Esophagus muscularis mucosa (tissue), 4 donors: ENCODE measurements around the gene ACTN4.

Source experiments
- CTCF ChIP-seq, 3 experiments: fragments of 200-600 bp in 2 of 3; fragments of 450-650 bp in 1 of 3; sonication (generic) in 2 of 3; IDR thresholded peaks; one replicate each; pipeline ENCODE4 v1.5.1; 2017 to 2019; ENCODE audit warnings: antibody characterized with exemption in 3 of 3, mild to moderate bottlenecking in 2 of 3, moderate library complexity in 1 of 3
- EP300 ChIP-seq: sonication (generic); formaldehyde crosslinking; IDR thresholded peaks from one replicate; pipeline ENCODE4 v1.6.1; 2017; ENCODE audit warnings: antibody characterized with exemption
- POLR2A ChIP-seq: fragments of 450-650 bp; IDR thresholded peaks from one replicate; pipeline ENCODE4 v1.6.1; 2017; ENCODE audit warnings: antibody characterized with exemption, moderate library complexity, mild to moderate bottlenecking, low read depth

- no peak for TF ChIP-seq CTCF (IDR thresholded peaks at IDR 0.05)
- no peak for TF ChIP-seq POLR2A
- no peak for TF ChIP-seq EP300
These were observed 84.3 kb downstream of the ACTN4 start for GRCh38 chr19:38731654-38732301.
